IPS-NIHi11 (cell line): Measurements from ENCODE around the gene KRTAP10-6.
"Not testable (repeated sequence)": the region's sequence is repeated elsewhere in the genome, so short reads cannot be mapped to it uniquely, and the experiment has no call there.

Experiments used
- DNase-seq: peaks from one replicate; pipeline ENCODE4 v3.0.0; 2012; ENCODE audit warnings: mixed read lengths, low spot score

The KRTAP10-6 gene

DNA sequence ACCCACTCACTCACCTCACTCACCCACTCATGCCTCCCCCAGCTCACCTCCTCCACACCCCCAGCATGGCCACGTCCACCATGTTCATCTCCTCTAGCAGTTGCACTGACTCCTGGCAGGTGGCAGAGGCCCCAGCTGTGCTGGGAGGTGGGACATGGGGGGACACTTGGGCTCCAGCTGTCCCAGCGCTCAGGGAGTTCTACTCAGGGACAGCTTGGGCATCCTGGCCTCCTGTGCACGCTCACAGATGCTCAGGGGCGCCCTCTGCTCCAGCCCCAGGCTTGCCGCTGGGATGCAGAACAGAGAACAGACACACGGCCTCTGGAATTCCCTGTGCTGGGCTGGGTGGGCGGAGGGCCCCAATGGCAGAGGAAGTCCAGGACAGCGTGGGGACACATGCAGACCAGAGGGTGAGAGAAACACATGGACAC, 24.8 kb upstream of the KRTAP10-6 start:
- no peak for DNase-seq

DNA sequence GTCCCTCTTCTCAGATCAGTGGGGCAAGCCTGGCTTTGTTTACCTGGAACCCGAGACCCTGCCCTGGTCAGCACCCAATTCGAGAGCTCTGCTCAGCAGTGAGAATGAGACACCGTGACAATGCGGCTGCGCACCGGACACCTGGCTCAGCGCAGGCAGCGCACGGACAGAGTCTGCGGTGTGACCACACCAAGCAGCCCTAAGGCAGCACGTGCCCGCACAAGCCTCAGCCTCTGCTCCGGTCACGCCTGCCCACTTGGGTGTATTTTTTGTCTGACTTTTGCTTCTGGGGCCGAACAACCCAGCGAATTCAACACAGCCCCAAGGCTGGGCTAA, 24.3 kb upstream of the KRTAP10-6 start:
- DNase-seq: no peak

GRCh38 chr21:44615911-44616590, 23.7 kb upstream of the KRTAP10-6 start:
- no peak for DNase-seq

DNA sequence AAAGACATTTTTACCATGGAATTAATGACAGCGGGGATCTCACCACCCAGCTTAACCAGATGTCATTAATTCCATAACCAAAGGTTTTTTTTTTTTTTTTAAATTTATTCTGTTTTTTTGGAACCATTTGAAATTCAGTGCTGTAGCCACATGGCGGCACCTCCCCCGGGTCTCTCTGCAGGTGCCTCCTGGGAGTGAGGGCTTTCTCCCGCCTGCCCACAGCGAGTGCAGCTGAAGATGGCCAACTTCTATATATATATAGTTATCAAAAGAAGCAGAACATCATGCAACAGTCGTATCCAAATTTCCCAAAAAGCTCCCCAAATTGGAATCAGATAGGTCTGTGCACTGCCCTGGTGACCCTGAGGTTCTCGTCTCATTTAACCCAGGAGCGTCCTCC, 23.2 kb upstream of the KRTAP10-6 start:
- no peak for DNase-seq

GRCh38 chr21:44614961-44615391, 22.7 kb upstream of the KRTAP10-6 start:
- no peak for DNase-seq

DNA sequence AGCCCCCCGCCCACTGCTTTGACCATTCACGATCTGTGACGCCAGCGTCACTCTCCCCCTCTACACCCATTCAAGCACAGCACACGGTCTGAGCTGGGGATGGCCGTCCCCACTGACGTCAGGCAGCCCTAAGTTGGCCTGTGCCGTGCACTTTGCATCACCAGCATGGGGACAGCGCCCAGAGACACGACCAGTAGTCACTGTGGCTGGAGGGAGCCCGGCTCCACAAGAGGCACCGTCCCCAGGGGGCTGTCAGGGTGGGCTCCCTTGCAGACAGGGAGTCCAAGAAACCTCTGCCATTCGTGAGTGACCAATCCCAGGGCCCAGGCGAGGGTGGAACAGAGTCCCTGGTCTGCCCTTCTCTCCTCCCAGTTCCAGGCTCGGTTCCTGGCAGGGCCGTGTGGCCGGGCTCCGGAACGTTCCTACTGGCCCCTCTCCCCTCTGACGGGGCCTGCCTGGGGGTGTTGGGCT, 21.9 kb upstream of the KRTAP10-6 start:
- DNase-seq: no peak

DNA sequence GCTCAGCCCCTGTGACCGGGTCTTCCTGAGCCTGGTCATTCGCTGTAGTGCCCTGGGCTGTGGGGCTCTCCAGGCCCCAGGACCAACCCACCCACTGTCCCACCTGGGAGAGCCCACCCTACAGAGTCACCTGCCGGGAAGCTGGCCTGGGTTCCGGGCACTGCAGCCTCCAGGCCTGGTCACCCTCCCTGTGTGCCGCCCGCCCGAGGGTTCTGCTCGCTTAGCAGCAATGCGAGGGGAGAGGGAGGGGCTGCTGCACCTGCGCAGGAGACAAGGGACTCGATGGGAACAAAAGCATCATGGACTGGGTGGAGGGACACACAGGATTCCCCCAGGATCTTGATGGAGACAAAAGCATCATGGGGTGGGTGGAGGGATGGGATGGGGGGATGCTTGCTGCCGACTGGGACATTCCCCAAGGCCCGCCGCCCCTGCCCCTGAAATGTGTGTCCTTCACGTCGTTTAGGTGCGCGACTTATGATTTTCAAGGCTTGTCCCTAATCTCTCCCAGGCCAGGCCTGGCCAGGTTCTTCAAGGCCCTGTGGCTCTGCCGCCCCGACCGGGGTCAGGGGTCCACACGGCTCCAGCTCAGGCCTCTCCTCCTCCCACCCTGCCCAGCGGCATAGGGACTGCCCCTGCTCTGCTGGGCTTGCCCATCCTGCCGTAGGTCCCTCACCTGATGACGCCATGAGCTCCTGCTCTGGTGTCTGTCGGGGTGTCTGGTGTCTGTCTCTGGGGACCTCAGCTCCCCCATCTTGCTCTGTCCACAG, 21.3 kb upstream of the KRTAP10-6 start:
- DNase-seq: no peak

- no peak for DNase-seq
These were observed 20.4 kb upstream of the KRTAP10-6 start for GRCh38 chr21:44612669-44613229.

DNA sequence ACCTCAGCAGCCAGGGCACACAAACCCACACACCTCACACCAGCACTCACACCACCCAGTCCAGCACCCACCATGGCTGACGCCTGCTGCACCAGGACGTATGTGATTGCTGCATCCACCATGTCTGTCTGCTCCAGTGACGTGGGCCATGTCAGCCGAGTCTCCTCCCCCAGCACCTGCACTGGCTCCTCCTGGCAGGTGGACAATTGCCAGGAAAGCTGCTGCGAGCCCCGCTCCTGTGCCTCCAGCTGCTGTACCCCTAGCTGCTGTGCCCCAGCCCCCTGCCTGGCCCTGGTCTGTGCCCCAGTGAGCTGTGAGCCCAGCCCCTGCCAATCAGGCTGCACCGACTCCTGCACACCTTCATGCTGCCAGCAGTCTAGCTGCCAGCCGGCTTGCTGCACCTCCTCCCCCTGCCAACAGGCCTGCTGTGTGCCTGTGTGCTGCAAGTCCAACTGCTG, 19.8 kb upstream of the KRTAP10-6 start, which contains the start of gene KRTAP10-8:
KRTAP10-8 (plus strand) TSS at position 51 of the 458 bp plus-strand sequence; CDS start at position 73, 22 bp downstream.
- DNase-seq: no peak

DNA sequence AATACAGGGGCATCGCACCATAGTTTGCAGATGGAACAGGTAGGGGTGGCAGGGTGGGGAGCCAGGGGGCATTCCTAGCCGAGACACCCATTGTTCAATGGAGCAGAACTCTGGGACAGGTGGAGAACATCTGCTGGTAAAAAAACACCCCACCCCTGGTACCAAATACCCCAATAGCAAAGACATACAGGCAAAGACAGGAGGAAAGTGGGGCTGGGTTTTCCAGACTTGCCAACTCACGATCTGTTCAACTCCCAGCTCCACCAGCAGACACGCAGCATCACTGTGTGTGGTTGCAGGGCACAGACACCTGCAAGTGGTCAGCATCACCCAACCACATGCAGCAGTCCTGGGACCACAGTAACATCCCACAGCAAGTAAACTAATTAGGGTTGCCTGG, 19.2 kb upstream of the KRTAP10-6 start:
- no peak for DNase-seq

- DNase-seq: not testable (repeated sequence)
These were observed 18.0 kb upstream of the KRTAP10-6 start for GRCh38 chr21:44610157-44610843.

DNA sequence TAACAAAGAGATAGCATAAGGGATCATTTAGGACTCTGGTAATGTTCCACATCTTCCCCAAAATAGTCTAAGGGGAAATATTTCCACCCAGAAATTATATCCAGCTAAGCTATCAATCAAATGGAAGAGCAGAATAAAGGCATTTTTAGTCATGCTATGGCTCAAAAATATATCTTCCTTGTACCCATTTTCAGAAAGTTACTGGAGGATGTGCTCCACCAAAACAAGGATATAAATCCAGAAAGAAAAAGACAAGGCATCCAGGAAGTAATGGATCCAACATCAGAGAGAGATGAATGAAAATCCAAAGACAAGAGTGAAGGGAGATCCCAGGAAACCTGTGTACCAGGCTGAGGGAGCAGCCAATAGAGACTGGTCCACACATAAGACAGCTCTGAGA, 16.9 kb upstream of the KRTAP10-6 start:
- DNase-seq: no peak

GRCh38 chr21:44606495-44606894, 14.2 kb upstream of the KRTAP10-6 start:
- no peak for DNase-seq

DNA sequence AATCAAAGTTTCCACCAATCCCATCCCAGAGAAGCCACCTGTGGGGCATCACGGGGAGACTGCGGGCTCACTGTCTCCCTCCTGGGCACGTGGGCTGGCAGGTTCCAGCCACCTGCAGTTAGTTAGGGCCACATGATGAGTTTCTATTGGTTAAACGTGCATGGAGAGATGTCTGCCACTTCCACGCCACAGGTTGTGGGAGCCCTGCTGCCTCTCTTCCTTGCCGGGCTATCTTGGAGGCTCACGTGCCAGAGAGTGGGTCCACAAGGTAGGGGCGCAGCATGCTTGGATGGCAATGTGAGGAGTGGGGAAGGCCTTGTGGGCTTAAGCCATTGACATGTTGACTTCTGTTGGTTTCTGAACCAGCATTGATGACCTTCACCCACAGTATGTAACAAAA, 11.6 kb upstream of the KRTAP10-6 start:
- no peak for DNase-seq

DNA sequence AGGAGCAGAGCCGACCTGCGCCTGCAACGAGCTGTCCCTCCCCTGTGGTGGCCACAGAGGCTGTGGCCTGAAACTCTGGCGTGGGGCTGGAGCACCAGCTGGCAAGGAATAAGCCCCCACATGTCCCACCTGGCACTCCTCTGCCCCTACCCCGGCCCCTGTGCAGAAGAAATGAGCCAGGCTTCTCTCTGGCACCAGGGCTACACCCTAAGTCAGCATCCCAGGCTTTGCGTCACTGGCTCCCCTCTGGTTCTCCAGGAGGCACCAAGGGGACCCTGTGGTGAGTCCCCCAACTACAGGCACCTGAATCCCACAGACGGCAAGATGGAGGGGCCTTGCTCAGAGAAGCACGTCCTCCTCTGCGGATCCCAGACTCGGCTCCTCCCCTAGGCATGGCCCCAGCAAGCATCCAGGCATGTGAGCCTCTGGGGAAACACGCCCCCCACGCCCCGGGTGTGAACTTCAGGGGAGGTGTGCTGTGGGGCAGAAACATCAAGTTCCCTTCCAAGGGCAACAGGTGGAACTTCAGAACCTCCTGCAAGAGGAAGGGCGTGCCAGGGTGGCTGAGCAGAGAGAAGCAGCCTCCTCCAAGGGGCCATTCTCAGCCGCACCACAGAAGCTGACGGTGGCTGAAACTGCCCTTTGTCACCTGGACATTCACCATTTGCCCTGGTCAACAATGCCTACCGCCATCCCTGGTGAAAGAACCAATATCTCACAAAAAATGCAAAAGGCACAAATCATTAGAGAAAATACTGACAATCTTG, 11.0 kb upstream of the KRTAP10-6 start:
- no peak for DNase-seq

- DNase-seq: no peak
These were observed 10.2 kb upstream of the KRTAP10-6 start for GRCh38 chr21:44602463-44602850.

- DNase-seq: no peak
These were observed 9.5 kb upstream of the KRTAP10-6 start for GRCh38 chr21:44601596-44602462.

- DNase-seq: not testable (repeated sequence)
These were observed 8.8 kb upstream of the KRTAP10-6 start for GRCh38 chr21:44601091-44601490.

DNA sequence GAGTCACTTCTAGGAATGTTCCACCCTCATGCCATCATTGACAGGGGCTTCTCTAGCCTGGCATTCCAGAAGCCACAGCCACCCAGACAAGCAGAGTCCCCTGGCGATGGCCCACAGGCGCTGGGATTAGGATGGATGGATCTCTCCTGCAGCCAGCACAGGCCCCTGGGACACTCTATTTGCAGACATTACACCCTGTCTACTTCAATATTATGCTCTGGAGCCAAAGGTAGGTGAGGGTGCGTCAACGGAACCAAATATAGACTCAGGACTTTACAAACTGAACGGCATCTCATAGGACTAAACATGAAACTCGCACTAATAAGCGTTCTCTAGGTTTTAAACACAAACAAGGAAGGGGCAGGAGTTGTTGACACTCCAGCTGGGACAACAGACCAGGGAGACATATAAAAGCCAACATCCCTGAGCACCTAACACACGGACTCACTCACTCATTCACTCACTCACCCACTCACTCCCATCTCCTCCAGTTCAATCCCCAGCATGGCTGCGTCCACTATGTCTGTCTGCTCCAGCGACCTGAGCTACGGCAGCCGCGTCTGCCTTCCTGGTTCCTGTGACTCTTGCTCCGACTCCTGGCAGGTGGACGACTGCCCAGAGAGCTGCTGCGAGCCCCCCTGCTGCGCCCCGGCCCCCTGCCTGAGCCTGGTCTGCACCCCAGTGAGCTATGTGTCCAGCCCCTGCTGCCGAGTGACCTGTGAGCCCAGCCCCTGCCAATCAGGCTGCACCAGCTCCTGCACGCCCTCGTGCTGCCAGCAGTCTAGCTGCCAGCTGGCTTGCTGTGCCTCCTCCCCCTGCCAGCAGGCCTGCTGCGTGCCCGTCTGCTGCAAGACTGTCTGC, 8.0 kb upstream of the KRTAP10-6 start, which contains the start of gene KRTAP10-7:
KRTAP10-7 (plus strand) TSS at position 480 of the 861 bp plus-strand sequence; CDS start at position 505, 25 bp downstream.
- DNase-seq: not testable (repeated sequence)
